NCI-H2081 treated with DMSO at 0.1 percent for 48 hours (cell line): ENCODE results near the gene CCDC80.
"Not testable (repeated sequence)": the region's sequence is repeated elsewhere in the genome, so short reads cannot be mapped to it uniquely, and the experiment has no call there.

Experiments used
- DNase-seq: peaks from one replicate; lab custom pipeline; 2025; lab: John Stamatoyannopoulos, UW

The CCDC80 gene

GRCh38 chr3:112585782-112586181 is 55.2 kb downstream of the CCDC80 start:
- DNase-seq = no peak

GRCh38 chr3:112583105-112583504 is 57.8 kb downstream of the CCDC80 start:
- no peak for DNase-seq

- no peak for DNase-seq
Measured at GRCh38 chr3:112582244-112582874, 58.6 kb downstream of the CCDC80 start.

GRCh38 chr3:112579697-112580096 is 61.2 kb downstream of the CCDC80 start:
- DNase-seq = no peak

- DNase-seq = no peak
Measured at GRCh38 chr3:112579232-112579631, 61.7 kb downstream of the CCDC80 start.

GRCh38 chr3:112572701-112573100 is 68.2 kb downstream of the CCDC80 start:
- DNase-seq = no peak

GRCh38 chr3:112569265-112569664 is 71.7 kb downstream of the CCDC80 start:
- DNase-seq = no peak

- no peak for DNase-seq
Measured at GRCh38 chr3:112568642-112569041, 72.3 kb downstream of the CCDC80 start.

- no peak for DNase-seq
Measured at GRCh38 chr3:112564940-112565305, 76.0 kb downstream of the CCDC80 start.

GRCh38 chr3:112564247-112564939 is 76.5 kb downstream of the CCDC80 start:
- not testable (repeated sequence) for DNase-seq

GRCh38 chr3:112561734-112562529 is 79.0 kb downstream of the CCDC80 start, which contains the start of the genes ATG3 and SLC35A5:
Gene ATG3 (minus strand): TSS chr3:112561962. CDS start chr3:112561528, 434 bp downstream.
Gene SLC35A5 (plus strand): TSS chr3:112562045. CDS start chr3:112563404, 1,359 bp downstream.
- DNase-seq = peak; percentile 94

GRCh38 chr3:112561484-112561733 is 79.5 kb downstream of the CCDC80 start:
- no peak for DNase-seq

GRCh38 chr3:112560721-112561483 is 80.0 kb downstream of the CCDC80 start:
- DNase-seq = no peak

GRCh38 chr3:112560307-112560706 is 80.6 kb downstream of the CCDC80 start:
- DNase-seq = no peak

- no peak for DNase-seq
Measured at GRCh38 chr3:112557976-112558375, 83.0 kb downstream of the CCDC80 start.

- peak; percentile 13 for DNase-seq
Measured at GRCh38 chr3:112555535-112556170, 85.3 kb downstream of the CCDC80 start.

GRCh38 chr3:112550859-112551258 is 90.1 kb downstream of the CCDC80 start:
- no peak for DNase-seq
